A549 (cell line): ENCODE results near the gene RPTOR. TPM values are rescaled to one million over a fixed set of nuclear protein-coding genes. Genes with fewer than 3 reads are reported as not detected.

Experiments
- ATAC-seq, 2 experiments: fragments of 200-7000 bp in 1 of 2; fragments of >200 bp in 1 of 2; cut with Nextera tagmentation in 1 of 2; cut with Tn5 transposase in 1 of 2; 3 replicates each; pipeline versions ENCODE4 v1.8.0 to v1.9.1; 2018 to 2020; ENCODE audit warnings: mild to moderate bottlenecking in 1 of 2, moderate library complexity in 1 of 2
- CTCF ChIA-PET: fragments of 300-600 bp; sonication (Branson Sonifier 250); formaldehyde crosslinking; extraction: SDS; loops from one replicate; lab custom pipeline; 2021; ENCODE audit warnings: antibody characterized with exemption, inconsistent platforms; lab: Yijun Ruan, JAX
- POLR2A ChIA-PET: fragments of 350-600 bp; formaldehyde crosslinking; extraction: SDS; loops from one replicate; lab custom pipeline; 2021; ENCODE audit warnings: antibody characterized with exemption, inconsistent platforms; lab: Yijun Ruan, JAX
- DNase-seq, 2 experiments: peaks; one replicate each; pipeline versions ENCODE4 v3.0.0 to v3.0.0-alpha.2; 2011 to 2016; ENCODE audit warnings: low read depth in 1 of 2, low spot score in 1 of 2
- FAIRE-seq: peaks from 2 replicates; lab custom pipeline; 2011; peaks lifted over from hg19 to GRCh38; lab: Jason Lieb, UNC
- H3K27ac ChIP-seq, 2 experiments: fragments of >200 bp; sonication (Bioruptor Twin); formaldehyde crosslinking; 3 replicates each; pipeline ENCODE4 v1.5.1; 2016 to 2017
- H3K4me1 ChIP-seq: fragments of >200 bp; sonication (Bioruptor Twin); formaldehyde crosslinking; 3 replicates; pipeline ENCODE4 v1.6.1; 2016
- H3K4me2 ChIP-seq: fragments of >200 bp; sonication (Bioruptor Twin); formaldehyde crosslinking; 3 replicates; pipeline ENCODE4 v1.6.1; 2016
- H3K4me3 ChIP-seq: fragments of >200 bp; sonication (Bioruptor Twin); formaldehyde crosslinking; 3 replicates; pipeline ENCODE4 v1.5.1; 2016
- H3K9me3 ChIP-seq: fragments of >200 bp; sonication (Bioruptor Twin); formaldehyde crosslinking; 3 replicates; pipeline ENCODE4 v1.6.1; 2016
- CBX2 ChIP-seq: fragments of 200-600 bp; sonication (generic); IDR thresholded peaks from 2 replicates; pipeline ENCODE4 v1.6.1; 2016; ENCODE audit warnings: low read depth, mild to moderate bottlenecking, borderline replicate concordance
- CHD2 ChIP-seq: fragments of 150-350 bp; IDR thresholded peaks from 2 replicates; pipeline ENCODE4 v1.6.1; 2014; ENCODE audit warnings: low read length; ENCODE audit not compliant: partially characterized antibody
- E2F6 ChIP-seq: IDR thresholded peaks from 2 replicates; pipeline ENCODE4 v1.6.1; 2012; ENCODE audit warnings: low read depth, borderline replicate concordance
- ELK1 ChIP-seq: fragments of 150-350 bp; IDR thresholded peaks from 2 replicates; pipeline ENCODE4 v1.6.1; 2014; ENCODE audit warnings: low read depth, mild to moderate bottlenecking, low read length
- EP300 ChIP-seq, 2 experiments: fragments of >200 bp; sonication (Bioruptor Twin); formaldehyde crosslinking; IDR thresholded peaks; 2 replicates in 1 of 2; 3 replicates in 1 of 2; pipeline ENCODE4 v1.6.1; 2016 to 2017
- FOSB ChIP-seq: fragments of 250-450 bp; sonication (Bioruptor Pico); IDR thresholded peaks from 2 replicates; pipeline ENCODE4 v1.5.0; 2020; ENCODE audit warnings: mild to moderate bottlenecking, moderate library complexity
- FOSL2 ChIP-seq, 2 experiments: fragments of 450-650 bp in 1 of 2; fragments of >200 bp in 1 of 2; sonication (Bioruptor Twin) in 1 of 2; formaldehyde crosslinking; IDR thresholded peaks; 2 replicates each; pipeline versions ENCODE4 v1.5.0 to v1.6.1; 2016 to 2020; ENCODE audit warnings: mild to moderate bottlenecking in 1 of 2, moderate library complexity in 1 of 2
- HES2 ChIP-seq: fragments of >200 bp; sonication (Bioruptor Twin); formaldehyde crosslinking; IDR thresholded peaks from 2 replicates; pipeline ENCODE4 v1.6.1; 2016
- HEYL ChIP-seq: fragments of 250-450 bp; sonication (Bioruptor Pico); IDR thresholded peaks from 2 replicates; pipeline ENCODE4 v1.8.0; 2021; ENCODE audit warnings: mild to moderate bottlenecking, moderate library complexity
- HOXA7 ChIP-seq: fragments of 250-450 bp; sonication (Bioruptor Pico); IDR thresholded peaks from 2 replicates; pipeline ENCODE4 v1.5.0; 2020; ENCODE audit warnings: mild to moderate bottlenecking, moderate library complexity
- HOXB13 ChIP-seq: fragments of 250-450 bp; sonication (Bioruptor Pico); IDR thresholded peaks from 2 replicates; pipeline ENCODE4 v1.5.0; 2020; ENCODE audit warnings: low read depth, mild to moderate bottlenecking, moderate library complexity
- JUN ChIP-seq, 2 experiments: fragments of >200 bp; sonication (Bioruptor Twin); formaldehyde crosslinking; IDR thresholded peaks; 2 replicates in 1 of 2; 3 replicates in 1 of 2; pipeline ENCODE4 v1.6.1; 2016 to 2017
- JUNB ChIP-seq: fragments of >200 bp; sonication (Bioruptor Twin); formaldehyde crosslinking; IDR thresholded peaks from 2 replicates; pipeline ENCODE4 v1.6.1; 2016
- KDM5A ChIP-seq: fragments of 200-600 bp; sonication (generic); IDR thresholded peaks from 2 replicates; pipeline ENCODE4 v1.6.1; 2016; ENCODE audit warnings: antibody characterized with exemption, mild to moderate bottlenecking
- MAFK ChIP-seq: fragments of 450-650 bp; IDR thresholded peaks from 2 replicates; pipeline ENCODE4 v1.6.1; 2014; ENCODE audit not compliant: partially characterized antibody
- MAZ ChIP-seq: fragments of 150-350 bp; IDR thresholded peaks from 2 replicates; pipeline ENCODE4 v1.6.1; 2014; ENCODE audit warnings: antibody characterized with exemption, low read depth, low read length, borderline replicate concordance
- MYC ChIP-seq: IDR thresholded peaks from 2 replicates; pipeline ENCODE4 v1.6.1; 2012; ENCODE audit warnings: mild to moderate bottlenecking, inconsistent platforms, low read length, improper control_type of control experiment, borderline replicate concordance
- NFE2L2 ChIP-seq: fragments of 150-350 bp; conservative IDR thresholded peaks from 2 replicates; pipeline ENCODE4 v1.6.1; 2014; ENCODE audit warnings: low read length
- NPAS2 ChIP-seq: fragments of 250-450 bp; sonication (Bioruptor Pico); IDR thresholded peaks from 2 replicates; pipeline ENCODE4 v1.8.0; 2022; ENCODE audit warnings: mild to moderate bottlenecking, moderate library complexity, borderline replicate concordance
- NR3C1 ChIP-seq: fragments of >200 bp; sonication (Bioruptor Twin); formaldehyde crosslinking; IDR thresholded peaks from 3 replicates; pipeline ENCODE4 v1.6.1; 2017
- PBX3 ChIP-seq: IDR thresholded peaks from 2 replicates; pipeline ENCODE4 v1.6.1; 2012
- PHF8 ChIP-seq: fragments of 200-600 bp; sonication (generic); IDR thresholded peaks from 2 replicates; pipeline ENCODE4 v1.6.1; 2016; ENCODE audit warnings: low read depth, mild to moderate bottlenecking, antibody characterized with exemption, moderate library complexity, borderline replicate concordance
- RAD21 ChIP-seq, 2 experiments: fragments of >200 bp in 1 of 2; sonication (Bioruptor Twin) in 1 of 2; formaldehyde crosslinking in 1 of 2; IDR thresholded peaks in 1 of 2; conservative IDR thresholded peaks in 1 of 2; 2 replicates in 1 of 2; 3 replicates in 1 of 2; pipeline ENCODE4 v1.6.1; 2012 to 2018; ENCODE audit warnings: inconsistent platforms in 1 of 2
- ZNF302 ChIP-seq: fragments of 250-450 bp; sonication (Bioruptor Pico); IDR thresholded peaks from 2 replicates; pipeline ENCODE4 v1.9.0; 2021; ENCODE audit warnings: inconsistent platforms, mild to moderate bottlenecking, moderate library complexity
- WGBS: methylation state at CpG from one replicate; pipeline ENCODE4 v1.1.6; 2017; ENCODE audit errors: missing lambda C conversion rate; 5-methylcytosine and 5-hydroxymethylcytosine counted together
- polyA plus RNA-seq, 4 experiments: library from polyadenylated mRNA; depleted of rRNA in 3 of 4; stranded (reverse); fragments of >200 nt; fragmentation: RNase III in 1 of 4; extraction: RNeasy Plus Mini Kit Qiagen cat#74134 plus additional on column Dnase treatment in 1 of 4; gene quantifications; 2 replicates in 3 of 4; 3 replicates in 1 of 4; pipeline ENCODE4 v1.2.3, GENCODE V29; 2011 to 2017

The RPTOR gene
- polyA plus RNA-seq, 2 of the 4 experiments (the other 2 are of a cell fraction) = 10.8 to 27.1 TPM

GRCh38 chr17:80497726-80498241, 46.9 kb upstream of the RPTOR start:
- WGBS = 82% methylated on average over 10 of the region's 10 CpGs
- DNase-seq = no peak
- no peaks in the 10 kb centered on the region for H3K9me3 ChIP-seq
- ATAC-seq = no peak
- H3K27ac ChIP-seq = peak overlapping the region in 1 of 2 experiments; percentile 83; a peak in 3 of 6 replicates
- no peak overlapping the region for H3K4me2 ChIP-seq
- no peak for FAIRE-seq
- ChIA-PET CTCF (interaction anchor here (1.2 to 2.8 kb wide), 5 partner anchors 11 to 428 kb away, joined by 3 to 8 read pairs (median 3); no protein-coding TSS in a partner anchor), POLR2A (no interaction called here)
- TF ChIP-seq JUN (IDR thresholded peaks at IDR 0.05) = no peak
- TF ChIP-seq ELK1 = no peak
- no peak for TF ChIP-seq NR3C1
- TF ChIP-seq RAD21 (conservative IDR thresholded peaks at IDR 0.05 in 1 of 2, IDR thresholded peaks at IDR 0.05 in 1 of 2) = no peak
- no peak for TF ChIP-seq NPAS2
- no peak for TF ChIP-seq CHD2
- no peak for TF ChIP-seq KDM5A
- TF ChIP-seq HES2 = no peak
- TF ChIP-seq FOSB (CRISPR knock-in tag) = no peak
- H3K4me1 ChIP-seq = peaks cover 65% of the 10 kb centered on the region
- H3K4me3 ChIP-seq = no peak overlapping the region

- no peak overlapping the region for H3K4me3 ChIP-seq
- ATAC-seq (no peak), FAIRE-seq (no peak), DNase-seq (no peak)
- H3K9me3 ChIP-seq = no peaks in the 10 kb centered on the region
- no peak overlapping the region for H3K4me2 ChIP-seq
- H3K4me1 ChIP-seq = peaks cover 62% of the 10 kb centered on the region
- WGBS = 76% methylated on average over 30 of the region's 30 CpGs
- POLR2A ChIA-PET = no interaction called here
- TF ChIP-seq JUNB (no peak), EP300 (IDR thresholded peaks at IDR 0.05) (no peak), PBX3 (no peak), FOSL2 (IDR thresholded peaks at IDR 0.05) (no peak), FOSL2 (CRISPR knock-in tag; IDR thresholded peaks at IDR 0.05) (no peak), ZNF302 (CRISPR knock-in tag) (no peak), CHD2 (no peak), JUN (IDR thresholded peaks at IDR 0.05) (no peak), CBX2 (no peak), NFE2L2 (no peak), HOXB13 (CRISPR knock-in tag) (no peak), E2F6 (no peak)
- peak overlapping the region; percentile 83 to 85; a peak in 5 of 6 replicates for H3K27ac ChIP-seq
- CTCF ChIA-PET = interaction anchor here (1.0 to 2.8 kb wide), 8 partner anchors 8 to 428 kb away, joined by 3 to 8 read pairs (median 3); no protein-coding TSS in a partner anchor
These were observed 46.3 kb upstream of the RPTOR start for GRCh38 chr17:80498242-80498919.

- peak overlapping the region; percentile 83 to 85; a peak in 5 of 6 replicates for H3K27ac ChIP-seq
- no peak for ATAC-seq
- 72% methylated on average over 10 of the region's 11 CpGs for WGBS
- H3K4me3 ChIP-seq = no peak overlapping the region
- H3K4me2 ChIP-seq = no peak overlapping the region
- H3K9me3 ChIP-seq = no peaks in the 10 kb centered on the region
- CTCF ChIA-PET = interaction anchor here (0.6 to 1.6 kb wide), 7 partner anchors 9 to 427 kb away, joined by 3 to 6 read pairs (median 3); no protein-coding TSS in a partner anchor
- no peak for FAIRE-seq
- peaks cover 56% of the 10 kb centered on the region for H3K4me1 ChIP-seq
- TF ChIP-seq MAZ = no peak
- TF ChIP-seq FOSB (CRISPR knock-in tag) = no peak
- TF ChIP-seq MYC = no peak
- no peak for TF ChIP-seq HOXA7 (CRISPR knock-in tag)
- no peak for TF ChIP-seq MAFK
- no peak for TF ChIP-seq ZNF302 (CRISPR knock-in tag)
- TF ChIP-seq KDM5A = no peak
- no peak for TF ChIP-seq E2F6
- no peak for TF ChIP-seq HEYL (CRISPR knock-in tag)
- no peak for TF ChIP-seq PHF8
- POLR2A ChIA-PET = no interaction called here
- no peak for DNase-seq
These were observed 45.7 kb upstream of the RPTOR start for GRCh38 chr17:80498920-80499410.
